Activated CD4-positive, alpha-beta T cell treated with anti-CD3 and anti-CD28 coated beads for 36 hours (primary cell): ENCODE results near the gene RTN4IP1. TPM values are rescaled to one million over a fixed set of nuclear protein-coding genes. Genes with fewer than 3 reads are reported as not detected.
"Not testable (repeated sequence)": the region's sequence is repeated elsewhere in the genome, so short reads cannot be mapped to it uniquely, and the experiment has no call there.

Source experiments
- ATAC-seq: fragments of 200-7000 bp; cut with Tn5 transposase; one replicate; pipeline ENCODE4 v1.10.0; 2021; ENCODE audit warnings: mild to moderate bottlenecking, moderate library complexity
- CTCF ChIA-PET: fragments of 350-600 bp; sonication (Branson Sonifier 250); formaldehyde crosslinking; loops from one replicate; lab custom pipeline; 2021; ENCODE audit warnings: antibody characterized with exemption; lab: Charles Lee
- POLR2A ChIA-PET: fragments of 350-600 bp; sonication (Branson Sonifier 250); formaldehyde crosslinking; loops from one replicate; lab custom pipeline; 2021; ENCODE audit warnings: antibody characterized with exemption, inconsistent platforms; lab: Charles Lee
- DNase-seq: peaks from one replicate; pipeline ENCODE4 v3.0.0-alpha.2; 2020
- H3K27ac Mint-ChIP-seq: one replicate; pipeline ENCODE4 v1.8.0; 2021; ENCODE audit warnings: mixed read lengths
- H3K27me3 Mint-ChIP-seq: one replicate; pipeline ENCODE4 v1.8.0; 2021; ENCODE audit warnings: mixed read lengths
- H3K36me3 Mint-ChIP-seq: one replicate; pipeline ENCODE4 v1.8.0; 2021; ENCODE audit warnings: low read depth, mixed read lengths
- H3K4me1 Mint-ChIP-seq: one replicate; pipeline ENCODE4 v1.8.0; 2021; ENCODE audit warnings: mixed read lengths
- H3K4me3 Mint-ChIP-seq: one replicate; pipeline ENCODE4 v1.8.0; 2021; ENCODE audit warnings: mild to moderate bottlenecking, moderate library complexity, mixed read lengths
- H3K9me3 Mint-ChIP-seq: one replicate; pipeline ENCODE4 v1.8.0; 2021; ENCODE audit warnings: low read depth, mixed read lengths
- intact Hi-C, 2 experiments: fragments of 100-400 bp; cut with DNase I in 1 of 2; cut with micrococcal nuclease in 1 of 2; formaldehyde crosslinking; loops; one replicate each; pipeline versions ENCODE4 v1.14.2 to v1.15.1; 2022 to 2024; cut with DNase I, micrococcal nuclease
- total RNA-seq, 2 experiments: library from RNA; stranded (reverse); gene quantifications; one replicate each; pipeline ENCODE4 v1.2.3, GENCODE V29; 2021

RTN4IP1 gene
- total RNA-seq, 2 experiments from 2014 or later: 4.8 to 9.3 TPM

- ChIA-PET CTCF (interaction anchor here (0.6 to 1.7 kb wide), 4 partner anchors 37 to 435 kb away, joined by 3 to 5 read pairs (median 4); no protein-coding TSS in a partner anchor), POLR2A (no interaction called here)
- ATAC-seq (no peak), DNase-seq (no peak)
- Mint-ChIP-seq H3K27me3 (no peaks in the 10 kb centered on the region), H3K36me3 (peaks cover 47% of the 10 kb centered on the region), H3K4me3 (no peak overlapping the region), H3K4me1 (peaks cover 27% of the 10 kb centered on the region), H3K27ac (peak overlapping the region; percentile 11), H3K9me3 (no peaks in the 10 kb centered on the region)
- intact Hi-C loops: loop anchor here in 1 of 2 experiments (5.0 kb wide), 1 partner anchor 46 kb away; no protein-coding TSS in a partner anchor
These were observed 70.9 kb downstream of the RTN4IP1 start for GRCh38 chr6:106558364-106558763.

GRCh38 chr6:106557837-106558236, 71.5 kb downstream of the RTN4IP1 start:
- peaks cover 52% of the 10 kb centered on the region for H3K36me3 Mint-ChIP-seq
- ChIA-PET CTCF (interaction anchor here (0.6 to 1.7 kb wide), 3 partner anchors 36 to 223 kb away, joined by 3 to 5 read pairs (median 4); no protein-coding TSS in a partner anchor), POLR2A (no interaction called here)
- intact Hi-C loops: loop anchor here (2.0 to 5.0 kb wide), 2 partner anchors 46 to 111 kb away; no protein-coding TSS in a partner anchor
- no peaks in the 10 kb centered on the region for H3K9me3 Mint-ChIP-seq
- H3K4me3 Mint-ChIP-seq: no peak overlapping the region
- H3K27me3 Mint-ChIP-seq: no peaks in the 10 kb centered on the region
- peaks cover 32% of the 10 kb centered on the region for H3K4me1 Mint-ChIP-seq
- DNase-seq: no peak
- no peak for ATAC-seq
- no peak overlapping the region for H3K27ac Mint-ChIP-seq

- no peaks in the 10 kb centered on the region for H3K27me3 Mint-ChIP-seq
- no peak for ATAC-seq
- peaks cover 55% of the 10 kb centered on the region for H3K36me3 Mint-ChIP-seq
- H3K4me1 Mint-ChIP-seq: peaks cover 31% of the 10 kb centered on the region
- DNase-seq: no peak
- ChIA-PET CTCF (interaction anchor here (0.6 to 2.4 kb wide), 7 partner anchors 10 to 217 kb away, joined by 3 to 8 read pairs (median 3); no protein-coding TSS in a partner anchor), POLR2A (interaction anchor here (0.6 kb wide), 1 partner anchor 75 kb away, joined by 4 read pairs; no protein-coding TSS in a partner anchor)
- H3K9me3 Mint-ChIP-seq: no peaks in the 10 kb centered on the region
- intact Hi-C loops: loop anchor here (1.0 to 5.0 kb wide), 3 partner anchors 44 to 110 kb away; no protein-coding TSS in a partner anchor
- H3K4me3 Mint-ChIP-seq: no peak overlapping the region
- peak overlapping the region; percentile 13 for H3K27ac Mint-ChIP-seq
These were observed 72.8 kb downstream of the RTN4IP1 start for GRCh38 chr6:106556368-106556960.

GRCh38 chr6:106555767-106556166, 73.5 kb downstream of the RTN4IP1 start:
- H3K36me3 Mint-ChIP-seq: peaks cover 57% of the 10 kb centered on the region
- DNase-seq (no peak), ATAC-seq (no peak)
- peaks cover 5% of the 10 kb centered on the region for H3K9me3 Mint-ChIP-seq
- H3K4me1 Mint-ChIP-seq: peaks cover 24% of the 10 kb centered on the region
- ChIA-PET POLR2A (interaction anchor here (0.6 kb wide), 1 partner anchor 75 kb away, joined by 4 read pairs; no protein-coding TSS in a partner anchor), CTCF (interaction anchor here (0.6 to 2.4 kb wide), 6 partner anchors 12 to 307 kb away, joined by 3 to 8 read pairs (median 4); no protein-coding TSS in a partner anchor)
- H3K27me3 Mint-ChIP-seq: no peaks in the 10 kb centered on the region
- no peak overlapping the region for H3K4me3 Mint-ChIP-seq
- no peak overlapping the region for H3K27ac Mint-ChIP-seq
- intact Hi-C loops: loop anchor here (1.0 to 5.0 kb wide), 3 partner anchors 43 to 109 kb away; no protein-coding TSS in a partner anchor

GRCh38 chr6:106553440-106553839, 75.9 kb downstream of the RTN4IP1 start:
- H3K4me3 Mint-ChIP-seq: no peak overlapping the region
- POLR2A ChIA-PET: interaction anchor here (1.4 to 1.7 kb wide), 2 partner anchors 16 to 33 kb away, joined by 4 to 6 read pairs; no protein-coding TSS in a partner anchor
- H3K36me3 Mint-ChIP-seq: peaks cover 57% of the 10 kb centered on the region
- no peaks in the 10 kb centered on the region for H3K27me3 Mint-ChIP-seq
- peak; percentile 97 for ATAC-seq
- intact Hi-C loops: loop anchor here (1.0 to 2.0 kb wide), 4 partner anchors 19 to 77 kb away; no protein-coding TSS in a partner anchor
- H3K4me1 Mint-ChIP-seq: peaks cover 34% of the 10 kb centered on the region
- peaks cover 6% of the 10 kb centered on the region for H3K9me3 Mint-ChIP-seq
- peak overlapping the region; percentile 89 for H3K27ac Mint-ChIP-seq
- CTCF ChIA-PET: interaction anchor here (0.8 to 3.3 kb wide), 11 partner anchors 10 to 111 kb away, joined by 3 to 23 read pairs (median 4); no protein-coding TSS in a partner anchor
- peak; percentile 67 for DNase-seq

GRCh38 chr6:106551155-106551554, 78.1 kb downstream of the RTN4IP1 start:
- Mint-ChIP-seq H3K36me3 (peaks cover 71% of the 10 kb centered on the region), H3K27me3 (no peaks in the 10 kb centered on the region), H3K27ac (no peak overlapping the region), H3K4me3 (no peak overlapping the region), H3K9me3 (peaks cover 6% of the 10 kb centered on the region), H3K4me1 (peaks cover 52% of the 10 kb centered on the region)
- POLR2A ChIA-PET: no interaction called here
- no peak for DNase-seq
- intact Hi-C loops: no loop called here
- no peak for ATAC-seq
- CTCF ChIA-PET: interaction anchor here (1.4 kb wide), 1 partner anchor 17 kb away, joined by 4 read pairs; no protein-coding TSS in a partner anchor

GRCh38 chr6:106549521-106549920, 79.8 kb downstream of the RTN4IP1 start:
- no peak overlapping the region for H3K4me3 Mint-ChIP-seq
- ATAC-seq (no peak), DNase-seq (no peak)
- H3K4me1 Mint-ChIP-seq: peaks cover 64% of the 10 kb centered on the region
- peaks cover 79% of the 10 kb centered on the region for H3K36me3 Mint-ChIP-seq
- H3K9me3 Mint-ChIP-seq: peaks cover 6% of the 10 kb centered on the region
- ChIA-PET CTCF (interaction anchor here (1.4 kb wide), 1 partner anchor 15 kb away, joined by 4 read pairs; no protein-coding TSS in a partner anchor), POLR2A (no interaction called here)
- H3K27me3 Mint-ChIP-seq: no peaks in the 10 kb centered on the region
- no peak overlapping the region for H3K27ac Mint-ChIP-seq
- intact Hi-C loops: no loop called here

GRCh38 chr6:106548926-106549455, 80.3 kb downstream of the RTN4IP1 start:
- DNase-seq, ATAC-seq, H3K4me3 Mint-ChIP-seq, H3K27ac Mint-ChIP-seq, POLR2A ChIA-PET, CTCF ChIA-PET, intact Hi-C loops, H3K27me3 Mint-ChIP-seq, H3K9me3 Mint-ChIP-seq: not testable (repeated sequence)
- peaks cover 82% of the 10 kb centered on the region for H3K36me3 Mint-ChIP-seq
- peaks cover 65% of the 10 kb centered on the region for H3K4me1 Mint-ChIP-seq

GRCh38 chr6:106547601-106548453, 81.5 kb downstream of the RTN4IP1 start:
- Mint-ChIP-seq H3K9me3 (peaks cover 6% of the 10 kb centered on the region), H3K27me3 (no peaks in the 10 kb centered on the region), H3K36me3 (peaks cover 81% of the 10 kb centered on the region), H3K4me1 (peaks cover 53% of the 10 kb centered on the region), H3K4me3 (no peak overlapping the region), H3K27ac (peak overlapping the region; percentile 76)
- ChIA-PET CTCF (interaction anchor here (0.7 kb wide), 1 partner anchor 28 kb away, joined by 4 read pairs; no protein-coding TSS in a partner anchor), POLR2A (interaction anchor here (0.5 to 0.7 kb wide), 2 partner anchors 9 to 28 kb away, joined by 3 read pairs; no protein-coding TSS in a partner anchor)
- intact Hi-C loops: no loop called here
- no peak for ATAC-seq
- DNase-seq: peak; percentile 57

- H3K4me1 Mint-ChIP-seq: peaks cover 49% of the 10 kb centered on the region
- H3K4me3 Mint-ChIP-seq: no peak overlapping the region
- CTCF ChIA-PET: interaction anchor here (1.9 kb wide), 1 partner anchor 10 kb away, joined by 8 read pairs; no protein-coding TSS in a partner anchor
- peak overlapping the region; percentile 88 for H3K27ac Mint-ChIP-seq
- ATAC-seq (peak; percentile 94), DNase-seq (no peak)
- POLR2A ChIA-PET: interaction anchor here (0.7 kb wide), 1 partner anchor 27 kb away, joined by 3 read pairs; no protein-coding TSS in a partner anchor
- intact Hi-C loops: loop anchor here (1.0 kb wide), 2 partner anchors 10 to 26 kb away; no protein-coding TSS in a partner anchor
- H3K27me3 Mint-ChIP-seq: no peaks in the 10 kb centered on the region
- peaks cover 6% of the 10 kb centered on the region for H3K9me3 Mint-ChIP-seq
- peaks cover 79% of the 10 kb centered on the region for H3K36me3 Mint-ChIP-seq
These were observed 82.4 kb downstream of the RTN4IP1 start for GRCh38 chr6:106546691-106547414.
